ENCODE data around the gene SLC6A13. TPM values are rescaled to one million over a fixed set of nuclear protein-coding genes. Genes with fewer than 3 reads are reported as not detected.

Gene SLC6A13
- total and polyA plus RNA-seq, 2 of the 13 experiments (the other 11 are each of a cell fraction or from before 2014, with no cell fraction given): 0.05 to 0.15 TPM

GRCh38 chr12:212715-213526 is 49.7 kb downstream of the SLC6A13 start (continued):
- TF ChIP-seq ATRX (CRISPR knock-in tag; IDR thresholded peaks at IDR 0.05; ENCODE audit: borderline replicate concordance) (no peak), FOXK2 (IDR thresholded peaks at IDR 0.05) (no peak), PHF20 (CRISPR knock-in tag; IDR thresholded peaks at IDR 0.05) (no peak), HNF4G (IDR thresholded peaks at IDR 0.05; ENCODE audit: borderline replicate concordance, low read depth, low read length) (peak; percentile 68), HNF4G (CRISPR knock-in tag; IDR thresholded peaks at IDR 0.05; ENCODE audit: borderline replicate concordance, low read depth) (no peak), ZNF260 (CRISPR knock-in tag; IDR thresholded peaks at IDR 0.05; ENCODE audit: borderline replicate concordance, low read depth) (no peak), TEF (CRISPR knock-in tag; IDR thresholded peaks at IDR 0.05) (no peak), ARID5B (CRISPR knock-in tag; IDR thresholded peaks at IDR 0.05) (no peak), PHF5A (CRISPR knock-in tag; IDR thresholded peaks at IDR 0.05; ENCODE audit: low read depth, unreplicated experiment) (no peak), NR2C2 (CRISPR knock-in tag; IDR thresholded peaks at IDR 0.05; ENCODE audit: borderline replicate concordance) (no peak), ZNF672 (CRISPR knock-in tag; IDR thresholded peaks at IDR 0.05) (no peak), HMGXB3 (CRISPR knock-in tag; IDR thresholded peaks at IDR 0.05; ENCODE audit: borderline replicate concordance) (no peak), ZNF430 (CRISPR knock-in tag; IDR thresholded peaks at IDR 0.05) (no peak), ZNF746 (CRISPR knock-in tag; IDR thresholded peaks at IDR 0.05) (no peak), ZNF761 (CRISPR knock-in tag; conservative IDR thresholded peaks at IDR 0.05) (no peak), SETDB1 (CRISPR knock-in tag; IDR thresholded peaks at IDR 0.05; ENCODE audit: borderline replicate concordance) (no peak), ZBTB44 (CRISPR knock-in tag; IDR thresholded peaks at IDR 0.05) (no peak), ZFYVE20 (CRISPR knock-in tag; IDR thresholded peaks at IDR 0.05; ENCODE audit: borderline replicate concordance, low read depth) (no peak), KMT2B (CRISPR knock-in tag; IDR thresholded peaks at IDR 0.05) (no peak)
